SK-MEL-5 (cell line): ENCODE measurements around the gene ZBTB17. TPM values are rescaled to one million over a fixed set of nuclear protein-coding genes. Genes with fewer than 3 reads are reported as not detected.
A peak's percentile ranks its signal among the peaks of the same experiment; 100 is the strongest.
"Not testable (repeated sequence)": the region's sequence is repeated elsewhere in the genome, so short reads cannot be mapped to it uniquely, and the experiment has no call there.

Source experiments
- DNase-seq: peaks from one replicate; pipeline ENCODE4 v3.0.0-alpha.2; 2016; ENCODE audit warnings: low read depth, low spot score
- in situ Hi-C: cut with HindIII; loops from 2 replicates; pipeline ENCODE4 v1.10.0; 2016; ENCODE audit warnings: low sequenced_read_pairs, high pct_unique_total_duplicates, low pct_unique_long_range_greater_than_20kb
- polyA plus RNA-seq, 2 experiments: library from polyadenylated mRNA; depleted of rRNA; stranded (reverse); fragments of >200 nt; gene quantifications; 2 replicates each; pipeline ENCODE4 v1.2.3, GENCODE V29; 2015
- total RNA-seq: library from RNA; depleted of rRNA; stranded (reverse); fragments of >200 nt; shearing (Covaris generic); gene quantifications from 2 replicates; pipeline ENCODE4 v1.2.3, GENCODE V29; 2014; rRNA removed

Gene ZBTB17
- total RNA-seq, result 30.6 and 35.5 TPM in 2 replicates
- 34.0 and 37.9 TPM in 2 replicates for polyA plus RNA-seq (2015; cell fraction: cytosol; rRNA removed)
- 165 and 166 TPM in 2 replicates for polyA plus RNA-seq (2015; cell fraction: nucleus; rRNA removed)

- in situ Hi-C loops, result no loop called here
Measured at GRCh38 chr1:15975805-15976680, at the start of gene ZBTB17. Gene ZBTB17, minus strand, starts transcription at chr1:15976101. Its CDS starts 27,606 bp downstream, at chr1:15948495.

GRCh38 chr1:16023050-16023653, 47.3 kb upstream of the ZBTB17 start:
- in situ Hi-C loops, result no loop called here
- no peak for DNase-seq

More at GRCh38 chr1:15975805-15976680, at the start of gene ZBTB17:
- peak; percentile 93 for DNase-seq

GRCh38 chr1:16022393-16022792, 46.5 kb upstream of the ZBTB17 start:
- no peak for DNase-seq
- in situ Hi-C loops, result no loop called here

GRCh38 chr1:16021681-16022080, 45.8 kb upstream of the ZBTB17 start, which contains the start of gene CLCNKA:
Gene CLCNKA, plus strand, starts transcription at chr1:16022036. Its CDS starts 584 bp downstream, at chr1:16022620.
- no peak for DNase-seq
- in situ Hi-C loops, result no loop called here

GRCh38 chr1:16020878-16021277, 45.0 kb upstream of the ZBTB17 start:
- in situ Hi-C loops, DNase-seq: not testable (repeated sequence)

- no peak for DNase-seq
- in situ Hi-C loops, result no loop called here
Measured at GRCh38 chr1:16020325-16020724, 44.4 kb upstream of the ZBTB17 start.

GRCh38 chr1:16019644-16020277, 43.9 kb upstream of the ZBTB17 start:
- DNase-seq, result no peak
- in situ Hi-C loops, result no loop called here

- in situ Hi-C loops, result no loop called here
- no peak for DNase-seq
Measured at GRCh38 chr1:16018749-16019643, 43.1 kb upstream of the ZBTB17 start.

- DNase-seq, result no peak
- in situ Hi-C loops, result no loop called here
Measured at GRCh38 chr1:16018308-16018707, 42.4 kb upstream of the ZBTB17 start.

- DNase-seq, result no peak
- in situ Hi-C loops, result no loop called here
Measured at GRCh38 chr1:16017461-16018303, 41.8 kb upstream of the ZBTB17 start, which contains the start of gene HSPB7. Gene HSPB7, minus strand, starts transcription at chr1:16018043. Its CDS starts 80 bp downstream, at chr1:16017963.

- DNase-seq, result no peak
- in situ Hi-C loops, result no loop called here
Measured at GRCh38 chr1:16017076-16017460, 41.2 kb upstream of the ZBTB17 start.

GRCh38 chr1:16015960-16016901, 40.3 kb upstream of the ZBTB17 start:
- in situ Hi-C loops, result no loop called here
- no peak for DNase-seq

GRCh38 chr1:16015491-16015890, 39.6 kb upstream of the ZBTB17 start:
- in situ Hi-C loops, result no loop called here
- no peak for DNase-seq

- no peak for DNase-seq
Measured at GRCh38 chr1:16014509-16015482, 38.9 kb upstream of the ZBTB17 start.

More at GRCh38 chr1:16014509-16015482, 38.9 kb upstream of the ZBTB17 start:
- in situ Hi-C loops, result no loop called here
